ENCODE data around the gene MFAP2.

MFAP2 gene

GRCh38 chr1:16980473-16981268 lies at the start of gene MFAP2:
Gene MFAP2 (minus strand): TSS chr1:16980620. CDS start chr1:16978273, 2,347 bp downstream.
- FAIRE-seq = no peak
- no peak for DNase-seq (ENCODE audit: insufficient read length, low spot score)

GRCh38 chr1:17030206-17030605 lies 49.8 kb upstream of the MFAP2 start:
- no peak for FAIRE-seq
- DNase-seq (ENCODE audit: insufficient read length, low spot score) = no peak

GRCh38 chr1:17028662-17029188 lies 48.3 kb upstream of the MFAP2 start:
- DNase-seq (ENCODE audit: insufficient read length, low spot score) (no peak), FAIRE-seq (no peak)

DNA sequence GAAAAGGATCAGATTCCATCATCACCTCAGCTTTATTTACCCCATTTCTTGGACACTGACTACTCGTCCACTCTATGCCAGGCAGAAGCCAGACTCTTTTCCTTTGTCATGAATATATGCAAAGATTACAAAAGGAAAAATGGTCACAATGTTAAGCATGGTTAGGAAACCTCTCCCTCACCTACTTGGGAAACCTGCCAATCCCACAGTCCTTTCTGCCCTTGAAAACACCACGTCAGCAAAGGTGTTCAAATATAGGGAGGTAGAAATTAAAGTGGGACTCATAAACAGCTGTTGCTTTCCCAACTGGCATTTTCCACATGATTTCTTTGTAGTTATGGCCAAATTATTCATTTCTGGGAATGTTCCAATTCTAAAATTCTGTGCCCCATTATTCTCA lies 47.5 kb upstream of the MFAP2 start:
- FAIRE-seq (no peak), DNase-seq (ENCODE audit: insufficient read length, low spot score) (no peak)

DNA sequence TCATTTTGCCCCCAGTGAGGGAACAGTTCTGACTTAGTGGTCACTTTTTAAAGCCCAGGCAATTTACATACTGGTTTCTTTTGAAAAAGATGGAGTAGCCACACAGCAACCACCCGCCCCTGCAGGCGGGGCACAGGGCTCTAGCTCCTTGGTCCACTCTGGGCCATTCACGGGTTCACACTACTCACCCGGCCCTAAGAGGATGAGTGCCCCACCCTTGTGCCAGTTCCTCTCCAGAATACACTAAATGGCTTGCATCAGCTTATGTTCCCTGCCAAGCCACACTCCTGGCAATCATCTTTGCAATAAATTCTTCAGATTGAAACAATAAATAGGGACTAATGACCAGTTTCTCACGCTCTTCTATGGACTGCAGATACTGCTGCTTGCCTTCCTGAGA lies 47.0 kb upstream of the MFAP2 start:
- DNase-seq (ENCODE audit: insufficient read length, low spot score) (no peak), FAIRE-seq (no peak)

GRCh38 chr1:17024721-17025120 lies 44.3 kb upstream of the MFAP2 start:
- DNase-seq (ENCODE audit: insufficient read length, low spot score) (no peak), FAIRE-seq (no peak)

DNA sequence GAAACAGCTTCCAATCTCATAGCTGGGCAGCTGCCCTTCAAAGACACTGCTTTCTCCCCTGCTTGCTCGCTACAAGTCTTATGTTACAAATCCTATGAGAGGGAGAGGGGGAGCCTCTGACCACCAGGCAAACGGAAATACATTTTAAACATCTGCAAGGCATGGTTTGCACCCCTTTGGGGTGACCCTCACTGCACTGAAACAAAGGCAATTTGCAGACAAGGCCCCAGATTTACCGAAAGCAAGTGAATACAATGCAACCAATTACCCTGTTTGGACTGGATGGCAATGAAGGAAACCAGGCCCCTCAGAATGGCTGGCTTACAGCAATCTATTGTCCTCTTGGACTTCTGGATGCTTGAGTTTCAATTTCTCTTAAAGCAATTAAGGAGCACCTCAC lies 43.2 kb upstream of the MFAP2 start:
- FAIRE-seq = no peak

DNA sequence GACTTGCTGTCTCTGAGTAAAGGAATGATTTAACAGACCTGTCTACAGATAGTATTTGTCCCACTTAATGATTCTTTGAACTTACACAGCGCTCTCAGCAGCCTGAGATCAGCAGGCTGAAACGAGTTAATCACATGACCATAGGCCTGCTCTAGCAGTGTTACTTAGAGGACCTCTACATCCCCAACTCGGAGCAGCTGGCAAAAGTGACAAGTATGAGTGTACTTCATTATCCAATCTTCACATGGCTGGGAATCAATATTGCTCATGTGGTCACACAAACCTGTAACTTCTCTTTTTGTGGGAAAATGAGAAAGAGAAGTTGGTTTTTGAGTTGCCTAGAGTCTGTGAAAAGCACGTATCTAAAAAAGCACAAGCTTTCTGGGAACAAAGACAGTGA lies 42.7 kb upstream of the MFAP2 start:
- DNase-seq (ENCODE audit: insufficient read length, low spot score) (no peak), FAIRE-seq (no peak)

More for the DNA sequence above, 43.2 kb upstream of the MFAP2 start:
- no peak for DNase-seq (ENCODE audit: insufficient read length, low spot score)

DNA sequence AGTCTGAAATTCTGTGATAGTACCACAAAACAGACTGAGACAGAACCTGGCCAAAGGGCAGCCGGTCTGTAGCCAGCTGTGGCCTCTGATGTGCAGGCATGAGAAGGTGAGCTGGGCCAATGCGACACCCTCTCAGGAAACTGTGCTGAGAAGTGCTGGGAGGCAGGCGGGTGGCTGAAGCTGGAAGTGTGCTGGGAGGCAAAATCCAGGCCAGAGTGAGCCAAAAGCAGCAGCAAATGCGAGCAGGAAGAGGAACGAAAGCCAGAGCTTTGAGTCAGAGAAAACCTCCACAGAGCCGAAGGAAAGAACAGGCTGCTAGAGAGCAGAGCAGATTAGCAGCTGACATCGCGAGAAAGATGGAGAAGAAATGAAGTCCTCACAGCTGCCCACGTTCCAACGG lies 41.5 kb upstream of the MFAP2 start:
- FAIRE-seq (no peak), DNase-seq (ENCODE audit: insufficient read length, low spot score) (no peak)

DNA sequence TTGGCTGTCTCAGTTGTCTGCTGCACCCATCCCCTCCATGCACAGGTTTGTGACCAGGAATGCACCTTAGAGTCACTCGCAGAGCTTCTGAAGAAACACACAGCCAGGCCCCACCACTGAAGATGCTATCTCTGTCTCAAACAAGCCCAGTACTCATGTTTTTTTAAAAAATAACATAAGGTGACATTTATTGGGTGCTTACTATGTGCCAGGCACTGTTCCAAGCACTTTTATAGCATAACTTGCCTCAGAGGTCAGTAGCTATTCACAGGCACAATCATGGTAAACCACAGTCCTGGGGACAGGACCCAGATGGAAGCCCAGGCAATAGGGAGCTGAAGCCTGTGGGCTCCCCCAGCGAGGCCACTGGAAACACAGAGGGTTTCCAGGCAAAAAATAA lies 40.1 kb upstream of the MFAP2 start:
- FAIRE-seq (no peak), DNase-seq (ENCODE audit: insufficient read length, low spot score) (no peak)

DNA sequence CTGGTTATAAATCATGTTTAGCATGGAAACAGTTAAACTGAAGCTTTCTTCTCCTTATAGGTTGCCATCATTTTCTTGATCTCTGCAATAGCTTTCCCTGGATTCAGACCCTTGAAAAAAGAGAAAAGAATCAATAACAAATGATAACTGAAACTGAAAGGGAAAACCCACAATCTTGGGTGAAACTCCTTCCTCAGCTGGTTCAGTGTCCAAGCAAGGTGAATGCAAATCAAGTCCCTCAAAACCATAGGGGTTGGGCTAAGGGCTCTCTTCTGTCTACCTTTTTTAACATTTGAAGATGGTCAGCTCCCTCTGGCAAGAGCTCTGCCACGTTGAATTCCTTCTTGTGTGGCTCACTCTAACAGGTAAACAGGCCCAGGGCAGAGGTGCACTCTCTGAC lies 38.4 kb upstream of the MFAP2 start:
- DNase-seq (ENCODE audit: insufficient read length, low spot score) (no peak), FAIRE-seq (peak; percentile 90)

DNA sequence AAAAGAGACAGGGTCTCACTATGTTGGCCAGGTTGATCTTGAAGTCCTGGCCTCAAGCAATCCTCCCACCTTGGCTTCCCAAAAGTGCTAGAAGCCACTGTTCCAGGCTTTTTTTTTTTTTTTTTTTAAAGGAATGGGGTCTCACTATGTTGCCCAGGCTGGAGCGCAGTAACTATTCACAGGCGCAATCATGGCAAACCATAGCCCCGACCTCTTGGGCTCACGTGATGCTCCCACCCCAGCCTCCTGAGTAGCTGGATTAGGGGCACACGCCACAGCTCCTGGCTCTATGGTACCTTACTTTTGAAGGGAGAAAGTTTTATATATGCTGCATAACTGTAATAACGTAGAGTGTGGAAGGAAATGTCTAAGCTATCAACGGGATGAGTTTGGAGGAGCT lies 37.0 kb upstream of the MFAP2 start:
- DNase-seq (ENCODE audit: insufficient read length, low spot score) (no peak), FAIRE-seq (no peak)

DNA sequence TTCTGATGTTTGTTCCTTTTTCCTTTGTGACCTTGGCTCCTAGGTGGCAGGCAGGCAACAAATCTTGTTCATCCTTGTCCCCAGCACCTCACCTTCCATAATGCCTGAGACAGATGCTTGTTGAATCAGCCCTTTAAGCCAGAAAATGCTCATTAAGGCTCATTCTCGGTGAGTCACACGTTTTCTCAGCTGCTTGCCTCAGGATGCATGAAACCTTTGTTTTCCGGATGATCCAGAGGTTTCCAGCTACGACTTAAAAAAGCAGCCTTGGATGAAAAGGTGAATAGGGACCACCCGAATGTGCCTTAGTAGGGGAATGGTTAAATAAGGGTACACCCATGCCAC lies 35.9 kb upstream of the MFAP2 start:
- DNase-seq (ENCODE audit: insufficient read length, low spot score) (no peak), FAIRE-seq (no peak)

GRCh38 chr1:17014671-17015567 lies 34.5 kb upstream of the MFAP2 start:
- FAIRE-seq = no peak
- no peak for DNase-seq (ENCODE audit: insufficient read length, low spot score)

DNA sequence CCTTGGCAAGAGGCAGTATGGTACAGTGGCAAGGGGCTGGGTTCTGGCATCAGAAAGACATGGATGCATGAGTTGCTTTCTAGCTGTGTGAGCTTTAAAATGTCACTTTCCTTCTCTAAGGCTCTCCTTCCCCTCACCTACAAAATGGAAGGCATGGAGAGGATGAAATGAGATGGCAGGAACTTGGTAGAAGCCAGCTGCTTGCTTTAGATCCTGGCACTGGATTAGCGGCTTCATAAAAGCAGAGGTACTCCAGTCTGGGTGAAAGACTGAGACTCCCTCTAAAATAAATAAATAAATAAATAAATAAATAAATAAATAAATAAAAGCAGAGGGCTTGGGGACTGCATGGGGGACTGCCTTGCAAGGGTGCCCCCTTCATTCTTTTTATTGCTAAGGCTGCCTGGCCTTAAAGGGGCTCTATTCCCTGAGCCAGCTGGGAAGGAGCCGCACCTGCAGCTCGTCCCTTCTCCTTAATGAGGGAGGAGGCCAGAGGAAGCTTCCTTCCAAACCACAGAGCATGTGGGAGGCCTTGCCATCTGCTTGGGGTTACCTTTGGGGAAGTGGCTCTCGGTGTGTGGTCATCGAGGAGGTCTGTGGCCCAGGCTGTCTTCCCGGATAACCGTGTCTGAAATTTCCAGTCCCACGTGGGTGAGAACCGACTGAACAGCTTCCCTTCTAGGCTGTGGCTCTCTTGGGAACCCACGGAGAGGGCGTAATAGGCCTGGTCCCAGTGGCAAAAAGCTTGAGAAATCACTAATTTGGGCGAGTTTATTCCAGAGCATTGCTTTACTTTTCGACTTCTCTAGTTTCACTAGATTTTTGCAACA lies 33.3 kb upstream of the MFAP2 start:
- DNase-seq (ENCODE audit: insufficient read length, low spot score) (no peak), FAIRE-seq (no peak)

DNA sequence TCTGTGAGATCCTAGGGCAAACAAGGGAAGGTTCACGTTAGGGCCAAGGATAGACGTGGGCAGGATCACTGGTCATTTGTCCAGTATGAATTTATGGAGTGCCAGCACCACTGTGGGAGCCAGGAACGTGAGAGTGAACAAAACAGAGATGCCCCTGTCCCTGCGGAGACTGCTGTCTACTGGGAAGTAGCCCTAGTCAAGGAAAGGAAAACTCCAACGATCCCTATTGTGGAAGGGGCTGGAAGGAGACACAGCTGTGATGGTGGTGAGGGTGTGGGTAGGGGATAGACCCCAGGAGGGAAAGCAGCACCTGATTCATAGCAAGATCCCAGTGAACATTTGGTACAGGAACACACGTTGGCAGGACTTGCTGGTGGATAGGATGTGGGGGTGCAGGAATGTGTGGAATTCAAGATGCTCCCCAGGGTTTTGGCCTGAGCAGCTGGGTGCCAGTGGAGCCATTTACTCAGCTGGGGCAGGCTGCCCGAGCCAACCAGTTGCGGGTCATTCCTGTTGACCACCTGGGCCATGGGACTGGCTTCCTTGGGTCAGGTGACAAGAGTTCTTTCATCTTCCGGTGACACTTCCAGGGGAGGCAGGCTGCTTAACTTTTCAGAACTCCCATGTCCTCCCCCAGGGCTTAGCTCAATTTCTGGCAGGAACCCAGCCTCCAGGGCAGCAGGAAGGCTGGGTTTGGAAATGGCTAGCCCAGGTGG lies 32.5 kb upstream of the MFAP2 start:
- DNase-seq (ENCODE audit: insufficient read length, low spot score) = no peak

GRCh38 chr1:17011439-17012307 lies 31.3 kb upstream of the MFAP2 start, which contains the start of gene ATP13A2:
Gene ATP13A2 (minus strand): TSS chr1:17011928. CDS start chr1:17011738, 190 bp downstream.
- DNase-seq (ENCODE audit: insufficient read length, low spot score) (peak; percentile 88), FAIRE-seq (peak; percentile 91)

More for the DNA sequence above, 32.5 kb upstream of the MFAP2 start:
- no peak for FAIRE-seq

GRCh38 chr1:17011092-17011438 lies 30.6 kb upstream of the MFAP2 start:
- DNase-seq (ENCODE audit: insufficient read length, low spot score) (no peak), FAIRE-seq (peak; percentile 66)

DNA sequence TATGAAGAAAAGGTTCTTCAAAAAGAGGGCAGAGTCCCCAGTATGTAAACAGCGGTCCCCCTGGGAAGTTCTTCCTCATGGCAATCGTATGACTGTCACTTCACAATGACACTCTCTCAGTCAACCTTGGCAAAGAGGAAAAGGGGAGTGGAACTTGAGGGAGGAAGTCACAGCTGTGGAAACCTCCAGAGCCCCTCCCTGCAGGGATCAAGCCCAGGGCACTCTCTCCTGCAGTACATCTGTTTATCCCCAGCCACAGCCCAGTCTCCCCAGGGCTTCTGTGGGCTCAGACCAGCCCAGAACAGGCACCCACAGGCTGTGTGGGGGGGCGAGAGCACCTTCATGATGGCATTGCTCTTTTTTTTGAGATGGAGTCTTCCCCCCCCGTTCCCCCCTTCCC lies 29.3 kb upstream of the MFAP2 start:
- no peak for DNase-seq (ENCODE audit: insufficient read length, low spot score)
- FAIRE-seq = no peak
